GM23338 (cell line): ENCODE measurements around the gene KCMF1. TPM values are rescaled to one million over a fixed set of nuclear protein-coding genes. Genes with fewer than 3 reads are reported as not detected.

Experiments used
- ATAC-seq: fragments of 200-7000 bp; cut with Tn5 transposase; 3 replicates; pipeline ENCODE4 v1.9.1; 2020
- DNase-seq: peaks from one replicate; pipeline ENCODE4 v3.0.0-alpha.2; 2015; ENCODE audit warnings: low spot score
- H2AFZ ChIP-seq: fragments of 200-600 bp; sonication (generic); 2 replicates; pipeline ENCODE4 v1.8.0; 2016; ENCODE audit warnings: antibody characterized with exemption, mild to moderate bottlenecking, moderate library complexity
- H3F3A ChIP-seq: fragments of 200-600 bp; sonication (generic); replicated peaks from 2 replicates; pipeline ENCODE4 v1.8.0; 2017; ENCODE audit warnings: antibody characterized with exemption, mixed run types, low read depth
- H3K27ac ChIP-seq: fragments of 200-600 bp; sonication (generic); 2 replicates; pipeline ENCODE4 v1.6.1; 2016; ENCODE audit warnings: low read depth
- H3K27me3 ChIP-seq: fragments of 200-600 bp; sonication (generic); 2 replicates; pipeline ENCODE4 v1.8.0; 2016; ENCODE audit warnings: mild to moderate bottlenecking, mixed run types, moderate library complexity; ENCODE audit not compliant: insufficient read depth
- H3K36me3 ChIP-seq: fragments of 200-600 bp; sonication (generic); 2 replicates; pipeline ENCODE4 v1.8.0; 2016; ENCODE audit warnings: mild to moderate bottlenecking; ENCODE audit not compliant: insufficient read depth
- H3K4me1 ChIP-seq: fragments of 200-600 bp; sonication (generic); 2 replicates; pipeline ENCODE4 v1.8.0; 2016; ENCODE audit warnings: mild to moderate bottlenecking, moderate library complexity; ENCODE audit not compliant: insufficient read depth
- H3K4me2 ChIP-seq: fragments of 200-600 bp; sonication (generic); 2 replicates; pipeline ENCODE4 v1.7.1; 2017; ENCODE audit warnings: mixed run types
- H3K4me3 ChIP-seq: fragments of 200-600 bp; sonication (generic); 2 replicates; pipeline ENCODE4 v1.6.1; 2016; ENCODE audit warnings: mixed run types
- H3K79me2 ChIP-seq: fragments of 200-600 bp; sonication (generic); replicated peaks from 2 replicates; pipeline ENCODE4 v1.8.0; 2017; ENCODE audit warnings: mild to moderate bottlenecking; ENCODE audit not compliant: insufficient read depth
- H3K9me2 ChIP-seq: fragments of 200-600 bp; sonication (generic); 2 replicates; pipeline ENCODE4 v1.8.0; 2017; ENCODE audit not compliant: insufficient read depth
- H4K20me1 ChIP-seq: fragments of 200-600 bp; sonication (generic); replicated peaks from 2 replicates; pipeline ENCODE4 v1.8.0; 2017; ENCODE audit warnings: mild to moderate bottlenecking; ENCODE audit not compliant: insufficient read depth
- H3K27ac Mint-ChIP-seq: 2 replicates; pipeline ENCODE4 v1.8.0; 2020; ENCODE audit warnings: inconsistent platforms, mild to moderate bottlenecking, moderate library complexity, mixed read lengths
- H3K27me3 Mint-ChIP-seq: 3 replicates; pipeline ENCODE4 v1.8.0; 2022; ENCODE audit warnings: low read depth, mild to moderate bottlenecking, moderate library complexity, mixed read lengths, inconsistent platforms; ENCODE audit not compliant: insufficient read depth, poor library complexity
- H3K36me3 Mint-ChIP-seq: 3 replicates; pipeline ENCODE4 v1.8.0; 2021; ENCODE audit warnings: low read depth, mild to moderate bottlenecking, inconsistent platforms, moderate library complexity, mixed read lengths
- H3K4me1 Mint-ChIP-seq: 3 replicates; pipeline ENCODE4 v1.8.0; 2020; ENCODE audit warnings: mild to moderate bottlenecking, inconsistent platforms, mixed read lengths
- H3K4me3 Mint-ChIP-seq: 3 replicates; pipeline ENCODE4 v1.8.0; 2021; ENCODE audit warnings: moderate library complexity, mild to moderate bottlenecking, inconsistent platforms, mixed read lengths
- H3K9me3 Mint-ChIP-seq: 3 replicates; pipeline ENCODE4 v1.8.0; 2020; ENCODE audit warnings: moderate library complexity, mild to moderate bottlenecking, inconsistent platforms, mixed read lengths
- CTCF ChIP-seq, 2 experiments: fragments of 200-600 bp in 1 of 2; sonication (generic) in 1 of 2; conservative IDR thresholded peaks; 2 replicates each; pipeline versions ENCODE4 v1.5.1 to v1.6.1; 2016 to 2017; ENCODE audit warnings: antibody characterized with exemption in 2 of 2, low read depth in 2 of 2, mild to moderate bottlenecking in 2 of 2, moderate library complexity in 1 of 2
- ETS1 ChIP-seq: IDR thresholded peaks from 2 replicates; pipeline ENCODE4 v1.6.1; 2016; ENCODE audit warnings: antibody characterized with exemption
- EZH2 ChIP-seq: fragments of 200-600 bp; sonication (generic); IDR thresholded peaks from one replicate; pipeline ENCODE4 v1.8.0; 2017; ENCODE audit warnings: antibody characterized with exemption, mild to moderate bottlenecking, low read depth; ENCODE audit not compliant: unreplicated experiment
- EZH2phosphoT487 ChIP-seq: fragments of 200-600 bp; sonication (generic); IDR thresholded peaks from one replicate; pipeline ENCODE4 v1.8.1; 2018; ENCODE audit warnings: antibody characterized with exemption; ENCODE audit not compliant: unreplicated experiment
- JUNB ChIP-seq: IDR thresholded peaks from one replicate; pipeline ENCODE4 v1.6.1; 2016; ENCODE audit warnings: antibody characterized with exemption; ENCODE audit not compliant: unreplicated experiment
- POLR2AphosphoS5 ChIP-seq: IDR thresholded peaks from 2 replicates; pipeline ENCODE4 v1.6.1; 2016; ENCODE audit warnings: antibody characterized with exemption, low read depth
- REST ChIP-seq: IDR thresholded peaks from one replicate; pipeline ENCODE4 v1.6.1; 2018; ENCODE audit warnings: antibody characterized with exemption; ENCODE audit not compliant: unreplicated experiment
- STAT1 ChIP-seq: IDR thresholded peaks from one replicate; pipeline ENCODE4 v1.6.1; 2016; ENCODE audit warnings: antibody characterized with exemption; ENCODE audit not compliant: unreplicated experiment
- ZNF331 ChIP-seq: fragments of 250-450 bp; sonication (Bioruptor Pico); IDR thresholded peaks from 2 replicates; pipeline ENCODE4 v1.5.0; 2020; ENCODE audit warnings: low read depth, mild to moderate bottlenecking, moderate library complexity
- ZNF462 ChIP-seq: fragments of 250-450 bp; sonication (Bioruptor Pico); IDR thresholded peaks from 2 replicates; pipeline ENCODE4 v1.5.0; 2020; ENCODE audit warnings: mild to moderate bottlenecking, moderate library complexity
- polyA plus RNA-seq: library from polyadenylated mRNA; unstranded; fragments of >200 nt; fragmentation: Nextera tagmentation; extraction: Ambion mirVana; gene quantifications from 2 replicates; pipeline ENCODE4 v1.2.1, GENCODE V29; 2016
- total RNA-seq: library from RNA; depleted of rRNA; stranded (reverse); fragments of >200 nt; shearing (Covaris generic); gene quantifications from 2 replicates; pipeline ENCODE4 v1.2.3, GENCODE V29; 2014

KCMF1 gene
- total and polyA plus RNA-seq, 2 experiments from 2014 or later, result 29.3 to 120 TPM

- no peak for TF ChIP-seq CTCF (conservative IDR thresholded peaks at IDR 0.05; ENCODE audit: low read depth in 2 of 2)
- no peak for TF ChIP-seq EZH2
- TF ChIP-seq ZNF331 (CRISPR knock-in tag), result no peak
- no peak for TF ChIP-seq ZNF462 (CRISPR knock-in tag)
Measured at GRCh38 chr2:84946204-84947009, 24.6 kb upstream of the KCMF1 start (continued).

- Mint-ChIP-seq H3K4me1 (peaks cover 17% of the 10 kb centered on the region), H3K27ac (no peak overlapping the region), H3K9me3 (no peaks in the 10 kb centered on the region; the same call in 2 of the 3 replicates), H3K27me3 (peaks cover 6% of the 10 kb centered on the region), H3K4me3 (no peak overlapping the region), H3K36me3 (no peaks in the 10 kb centered on the region)
- Histone ChIP-seq H2AFZ (no peak overlapping the region), H3F3A (0 out of 2 replicates have a peak, but pooled peaks cover 3% of the 10 kb centered on the region), H3K9me2 (no peaks in the 10 kb centered on the region), H3K4me1 (peaks cover 8% of the 10 kb centered on the region; the same call in 1 of the 2 replicates), H3K79me2 (no peaks in the 10 kb centered on the region), H3K4me2 (no peak overlapping the region), H3K36me3 (no peaks in the 10 kb centered on the region), H3K4me3 (no peak overlapping the region), H4K20me1 (no peaks in the 10 kb centered on the region; the same call in 1 of the 2 replicates), H3K27ac (no peak overlapping the region), H3K27me3 (no peaks in the 10 kb centered on the region)
- DNase-seq (no peak), ATAC-seq (no peak)
- TF ChIP-seq ETS1 (no peak), REST (no peak), ZNF331 (CRISPR knock-in tag) (no peak), POLR2AphosphoS5 (no peak), STAT1 (no peak), EZH2phosphoT487 (no peak), JUNB (no peak)
Measured at GRCh38 chr2:84947010-84947593, 23.9 kb upstream of the KCMF1 start.
